ENCODE data around the gene UNKL. TPM values are rescaled to one million over a fixed set of nuclear protein-coding genes. Genes with fewer than 3 reads are reported as not detected.

UNKL gene
- total and polyA plus RNA-seq, 2 of the 8 experiments (the other 6 are each of a cell fraction or from before 2014, with no cell fraction given), result 25.1 to 31.8 TPM

DNA sequence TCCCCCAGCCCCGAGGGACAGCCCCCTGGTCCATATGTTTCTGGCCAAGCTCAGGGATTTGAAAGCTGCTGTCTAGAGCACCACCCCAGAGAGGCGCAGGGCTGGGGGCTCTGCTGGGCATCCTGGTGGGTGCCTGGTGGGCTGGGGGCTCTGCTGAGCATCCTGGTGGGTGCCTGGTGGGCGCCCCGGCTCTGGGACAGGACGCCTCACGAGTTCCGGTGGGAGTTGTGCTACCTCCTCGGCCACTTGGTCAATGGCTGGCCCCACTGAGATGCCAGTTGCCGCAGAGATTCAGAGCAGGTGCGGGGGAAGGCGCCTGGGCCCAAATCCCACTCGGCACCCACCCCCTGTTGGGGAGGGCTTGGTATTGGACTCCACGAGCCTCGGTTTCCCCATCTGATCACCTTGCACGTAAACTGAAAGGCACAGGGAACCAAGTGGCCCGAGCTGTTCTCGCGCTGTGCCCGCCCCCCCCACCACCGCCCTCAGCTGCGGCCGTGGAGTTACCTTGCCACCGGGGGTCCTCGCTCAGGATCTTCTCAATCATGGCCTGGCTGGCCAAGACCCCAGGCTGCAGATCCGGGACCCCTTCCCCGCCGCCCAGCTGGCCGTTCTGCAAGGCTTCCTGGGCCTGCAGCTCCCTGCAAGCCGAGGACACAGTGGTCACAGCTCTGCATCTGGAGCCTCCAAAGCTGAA, 13.3 kb downstream of the UNKL start:
- Histone ChIP-seq H3K36me3 (ENCODE audit: control insufficient read depth in 2 of 4, insufficient read depth in 4 of 4, low read length in 3 of 4) (peaks cover 0 to 15% (median 1%) of the 10 kb centered on the region in 4 experiments; a peak in 3 of 8 replicates), H2AFZ (ENCODE audit: low read length) (no peak overlapping the region), H3K23ac (ENCODE audit: insufficient read length) (no peak overlapping the region), H4K8ac (ENCODE audit: extremely low read depth, insufficient read depth, low read length) (no peak overlapping the region), H3K27ac (ENCODE audit: low read depth, low read length) (no peak overlapping the region), H3K18ac (ENCODE audit: extremely low read depth, low read length) (no peak overlapping the region), H2BK120ac (replicated peaks; ENCODE audit: low read depth, low read length) (no peak overlapping the region), H3K4me1 (replicated peaks in 1 of 4; ENCODE audit: control insufficient read depth in 3 of 4, insufficient read depth in 4 of 4, low read length in 3 of 4) (no peaks in the 10 kb centered on the region), H3K27me3 (replicated peaks in 1 of 4; ENCODE audit: control insufficient read depth in 3 of 4, extremely low read depth in 1 of 4, insufficient read depth in 3 of 4, low read length in 3 of 4) (no peaks in the 10 kb centered on the region), H3K56ac (replicated peaks; ENCODE audit: insufficient read length, low read depth, low read length) (no peak overlapping the region), H4K5ac (ENCODE audit: insufficient read length, low read depth, low read length) (no peak overlapping the region), H3K4ac (replicated peaks; ENCODE audit: insufficient read length, low read depth, low read length) (no peak overlapping the region), H3K9me3 (ENCODE audit: insufficient read depth in 2 of 2, low read depth in 1 of 2, low read length in 1 of 2) (no peaks in the 10 kb centered on the region), H3K23me2 (ENCODE audit: low read depth, low read length) (no peaks in the 10 kb centered on the region), H3K79me1 (ENCODE audit: low read depth, low read length) (peaks cover 6% of the 10 kb centered on the region; the same call in 1 of the 2 replicates), H2BK12ac (ENCODE audit: low read depth, low read length) (no peak overlapping the region), H4K20me1 (replicated peaks in 1 of 2; ENCODE audit: control insufficient read depth in 1 of 2, insufficient read depth in 2 of 2, low read length in 2 of 2) (peaks cover 0 to 9% of the 10 kb centered on the region in 2 experiments), H2BK20ac (ENCODE audit: low read length) (no peak overlapping the region), H2BK5ac (ENCODE audit: low read depth, low read length) (no peak overlapping the region), H3K79me2 (ENCODE audit: control insufficient read depth in 1 of 2, insufficient read depth in 2 of 2, low read length in 2 of 2) (peaks cover 0 to 6% of the 10 kb centered on the region in 2 experiments; a peak in 1 of 4 replicates), H4K91ac (replicated peaks; ENCODE audit: insufficient read length, low read length) (no peak overlapping the region), H2AK5ac (ENCODE audit: low read depth, low read length) (no peak overlapping the region), H3K9ac (replicated peaks in 1 of 4; ENCODE audit: extremely low read depth in 1 of 4, low read depth in 3 of 4, low read length in 3 of 4) (no peak overlapping the region), H3K4me2 (ENCODE audit: insufficient read depth in 1 of 2, low read depth in 2 of 2, low read length in 2 of 2) (no peak overlapping the region), H3K14ac (ENCODE audit: insufficient read length) (no peak overlapping the region), H2BK15ac (ENCODE audit: low read length) (no peak overlapping the region), H3K4me3 (ENCODE audit: extremely low read depth in 1 of 4, insufficient read depth in 2 of 4, low read depth in 3 of 4, low read length in 4 of 4) (no peak overlapping the region)
- ChIA-PET POLR2A (ENCODE audit: partially characterized antibody) (interaction anchor here (1.0 to 1.1 kb wide), 2 partner anchors 23 to 371 kb away, joined by 4 to 5 read pairs; partner anchors contain the start of genes EME2 and MRPS34), CTCF (ENCODE audit: partially characterized antibody) (interaction anchor here (0.6 to 1.5 kb wide), 6 partner anchors 10 to 1542 kb away, joined by 3 to 6 read pairs (median 3); no protein-coding TSS in a partner anchor)
- no peak for FAIRE-seq
- WGBS, 2 experiments (ENCODE audit: extremely low coverage in 1 of 2, insufficient coverage in 1 of 2, insufficient read length in 1 of 2, insufficient replicate concordance in 2 of 2, low coverage in 1 of 2, low lambda C conversion rate in 2 of 2, missing lambda C conversion rate in 1 of 2), result 88% methylated on average over 25 of the region's 29 CpGs; no CpG with 5 or more reads in 1 of the 2 experiments
- DNase-seq (ENCODE audit: low read depth in 1 of 2, low spot score in 2 of 2), result no peak
- no peak for TF ChIP-seq POLR2AphosphoS5 (IDR thresholded peaks at IDR 0.05; ENCODE audit: low read depth, low read length)
- no peak for TF ChIP-seq TBP (IDR thresholded peaks at IDR 0.05; ENCODE audit: low read depth, low read length)
- no peak for TF ChIP-seq EZH2 (IDR thresholded peaks at IDR 0.05; ENCODE audit: low read depth, low read length, severe bottlenecking)
- TF ChIP-seq CTCF (IDR thresholded peaks at IDR 0.05; ENCODE audit: control extremely low read depth in 1 of 3, insufficient read depth in 1 of 3, low read depth in 1 of 3, low read length in 3 of 3), result 0 out of 4 replicates have a peak, but pooled peaks of 1 of the 3 experiments have one; percentile 3
